Chondrocyte (in vitro differentiated cells): ENCODE results near the gene PLCD4. TPM values are rescaled to one million over a fixed set of nuclear protein-coding genes. Genes with fewer than 3 reads are reported as not detected.
A peak's percentile ranks its signal among the peaks of the same experiment; 100 is the strongest.

Experiments
- DNase-seq: peaks from one replicate; pipeline ENCODE4 v3.0.0; 2021; ENCODE audit warnings: mixed read lengths, low spot score
- H3K27ac Mint-ChIP-seq: one replicate; pipeline ENCODE4 v1.8.0; 2021; ENCODE audit warnings: mild to moderate bottlenecking, moderate library complexity, mixed read lengths; ENCODE audit not compliant: unreplicated experiment
- H3K27me3 Mint-ChIP-seq: 2 replicates; pipeline ENCODE4 v1.8.0; 2021; ENCODE audit warnings: low read depth, mixed read lengths
- H3K36me3 Mint-ChIP-seq: 2 replicates; pipeline ENCODE4 v1.8.0; 2021; ENCODE audit warnings: low read depth, mixed read lengths
- H3K4me1 Mint-ChIP-seq: 2 replicates; pipeline ENCODE4 v1.8.0; 2021; ENCODE audit warnings: low read depth, mild to moderate bottlenecking, mixed read lengths
- H3K4me3 Mint-ChIP-seq: one replicate; pipeline ENCODE4 v1.8.0; 2021; ENCODE audit warnings: mild to moderate bottlenecking, moderate library complexity, mixed read lengths; ENCODE audit not compliant: unreplicated experiment
- H3K9me3 Mint-ChIP-seq: 2 replicates; pipeline ENCODE4 v1.8.0; 2021; ENCODE audit warnings: low read depth, mixed read lengths
- CTCF ChIP-seq: fragments of 200-600 bp; sonication (generic); IDR thresholded peaks from 2 replicates; pipeline ENCODE4 v1.5.0; 2021; ENCODE audit warnings: antibody characterized with exemption, mild to moderate bottlenecking, moderate library complexity
- total RNA-seq: library from RNA; stranded (reverse); gene quantifications from 3 replicates; pipeline ENCODE4 v1.2.1, GENCODE V29; 2021

PLCD4 gene
- total RNA-seq, 1 donor from 2014 or later = 4.1 TPM

- DNase-seq = no peak
- TF ChIP-seq CTCF = no peak
- Mint-ChIP-seq H3K36me3 (peaks cover 2% of the 10 kb centered on the region), H3K27ac (peak overlapping the region; percentile 89), H3K4me1 (peaks cover 40% of the 10 kb centered on the region), H3K4me3 (peak overlapping the region; percentile 99), H3K27me3 (no peaks in the 10 kb centered on the region), H3K9me3 (no peaks in the 10 kb centered on the region)
Observed at GRCh38 chr2:218567797-218568189, 39.9 kb upstream of the PLCD4 start.

GRCh38 chr2:218568190-218569037 lies 39.3 kb upstream of the PLCD4 start, which contains the start of the genes CNOT9 and USP37:
Gene CNOT9 (plus strand): TSS chr2:218568839. CDS start chr2:218568955, 116 bp downstream.
Gene USP37 (minus strand): TSS chr2:218568351. CDS start chr2:218558653, 9,698 bp downstream.
- TF ChIP-seq CTCF = peak; percentile 29
- H3K4me1 Mint-ChIP-seq = peaks cover 40% of the 10 kb centered on the region
- DNase-seq = peak; percentile 99
- H3K9me3 Mint-ChIP-seq = no peaks in the 10 kb centered on the region
- H3K36me3 Mint-ChIP-seq = peaks cover 2% of the 10 kb centered on the region
- H3K27ac Mint-ChIP-seq = peak within 1 kb of the TSS; percentile 89
- no peaks in the 10 kb centered on the region for H3K27me3 Mint-ChIP-seq
- H3K4me3 Mint-ChIP-seq = peak within 1 kb of the TSS; percentile 99

- Mint-ChIP-seq H3K27me3 (no peaks in the 10 kb centered on the region), H3K4me1 (peaks cover 40% of the 10 kb centered on the region), H3K27ac (peak overlapping the region; percentile 89), H3K36me3 (peaks cover 2% of the 10 kb centered on the region), H3K9me3 (no peaks in the 10 kb centered on the region), H3K4me3 (peak overlapping the region; percentile 99)
- TF ChIP-seq CTCF = no peak
- DNase-seq = no peak
Observed at GRCh38 chr2:218569038-218569431, 38.7 kb upstream of the PLCD4 start.

GRCh38 chr2:218569661-218570500 lies 37.8 kb upstream of the PLCD4 start:
- no peaks in the 10 kb centered on the region for H3K27me3 Mint-ChIP-seq
- DNase-seq = no peak
- no peak for TF ChIP-seq CTCF
- peak overlapping the region; percentile 89 for H3K27ac Mint-ChIP-seq
- no peaks in the 10 kb centered on the region for H3K9me3 Mint-ChIP-seq
- peaks cover 2% of the 10 kb centered on the region for H3K36me3 Mint-ChIP-seq
- peak overlapping the region; percentile 99 for H3K4me3 Mint-ChIP-seq
- peaks cover 40% of the 10 kb centered on the region for H3K4me1 Mint-ChIP-seq

GRCh38 chr2:218570850-218571249 lies 36.8 kb upstream of the PLCD4 start:
- Mint-ChIP-seq H3K4me1 (peaks cover 40% of the 10 kb centered on the region), H3K9me3 (no peaks in the 10 kb centered on the region), H3K36me3 (peaks cover 2% of the 10 kb centered on the region), H3K27ac (peak overlapping the region; percentile 89), H3K4me3 (peak overlapping the region; percentile 99), H3K27me3 (no peaks in the 10 kb centered on the region)
- DNase-seq = no peak
- no peak for TF ChIP-seq CTCF
